HG02884 (cell line): ENCODE measurements around the gene SMCO4.
"Not testable (repeated sequence)": the region's sequence is repeated elsewhere in the genome, so short reads cannot be mapped to it uniquely, and the experiment has no call there.

Experiments used
- ATAC-seq: cut with Tn5 transposase; IDR thresholded peaks from one replicate; pipeline ENCODE4 v1.9.1; 2021; ENCODE audit warnings: mild to moderate bottlenecking, moderate library complexity; ENCODE audit not compliant: unreplicated experiment

Gene SMCO4

GRCh38 chr11:93481279-93481678, 61.9 kb downstream of the SMCO4 start:
- ATAC-seq, result no peak

- no peak for ATAC-seq
Observed at GRCh38 chr11:93480756-93481155, 62.4 kb downstream of the SMCO4 start.

- ATAC-seq, result no peak
Observed at GRCh38 chr11:93480256-93480655, 62.9 kb downstream of the SMCO4 start.

- ATAC-seq, result no peak
Observed at GRCh38 chr11:93478841-93479240, 64.3 kb downstream of the SMCO4 start.

- no peak for ATAC-seq
Observed at GRCh38 chr11:93477684-93478234, 65.4 kb downstream of the SMCO4 start.

- ATAC-seq, result no peak
Observed at GRCh38 chr11:93476796-93477195, 66.4 kb downstream of the SMCO4 start.

- ATAC-seq, result no peak
Observed at GRCh38 chr11:93474123-93474522, 69.1 kb downstream of the SMCO4 start.

GRCh38 chr11:93468290-93468689, 74.9 kb downstream of the SMCO4 start:
- no peak for ATAC-seq

- ATAC-seq, result no peak
Observed at GRCh38 chr11:93467054-93467453, 76.1 kb downstream of the SMCO4 start.

GRCh38 chr11:93464927-93465540, 78.2 kb downstream of the SMCO4 start:
- ATAC-seq, result no peak

- not testable (repeated sequence) for ATAC-seq
Observed at GRCh38 chr11:93463666-93464065, 79.5 kb downstream of the SMCO4 start.

GRCh38 chr11:93458286-93458685, 84.9 kb downstream of the SMCO4 start:
- no peak for ATAC-seq

GRCh38 chr11:93444617-93445073, 98.5 kb downstream of the SMCO4 start:
- no peak for ATAC-seq

- ATAC-seq, result not testable (repeated sequence)
Observed at GRCh38 chr11:93443232-93443631, 100.0 kb downstream of the SMCO4 start.

- no peak for ATAC-seq
Observed at GRCh38 chr11:93432247-93432646, 110.9 kb downstream of the SMCO4 start.
